ENCODE measurements around the gene RFX2. TPM values are rescaled to one million over a fixed set of nuclear protein-coding genes. Genes with fewer than 3 reads are reported as not detected.

The RFX2 gene
- total RNA-seq, 4 donors from 2014 or later = 0.31 to 10.5 (median 2.2) TPM

- ATAC-seq = no peak
- peak overlapping the region; percentile 15 to 62 (median 52) for H3K27ac ChIP-seq
- H3K4me3 ChIP-seq = no peak overlapping the region
- H3K27me3 ChIP-seq = peaks cover 0 to 2% (median 0%) of the 10 kb centered on the region in 3 donors
- in situ Hi-C loops (cut with MboI; ENCODE audit: low sequenced_read_pairs in 4 of 4) = no loop called here
- TF ChIP-seq CTCF (IDR thresholded peaks at IDR 0.05 in 4 of 5, conservative IDR thresholded peaks at IDR 0.05 in 1 of 5) = no peak
- TF ChIP-seq POLR2A (IDR thresholded peaks at IDR 0.05) = no peak
- H3K4me1 ChIP-seq = peaks cover 4 to 8% of the 10 kb centered on the region in 2 donors
- intact Hi-C loops (cut with DNase I; ENCODE audit: low total_unique reads) = no loop called here
- no peak for DNase-seq
- H3K36me3 ChIP-seq = no peaks in the 10 kb centered on the region
- no peaks in the 10 kb centered on the region for H3K9me3 ChIP-seq
Observed at GRCh38 chr19:6087074-6087571, 23.2 kb downstream of the RFX2 start.

GRCh38 chr19:6086068-6086788 lies 24.1 kb downstream of the RFX2 start:
- DNase-seq (no peak), ATAC-seq (no peak)
- intact Hi-C loops (cut with DNase I; ENCODE audit: low total_unique reads) = no loop called here
- Histone ChIP-seq H3K4me1 (peaks cover 4 to 8% of the 10 kb centered on the region in 2 donors), H3K36me3 (no peaks in the 10 kb centered on the region), H3K4me3 (no peak overlapping the region), H3K27me3 (peaks cover 0 to 2% (median 0%) of the 10 kb centered on the region in 3 donors), H3K9me3 (no peaks in the 10 kb centered on the region), H3K27ac (no peak overlapping the region)
- in situ Hi-C loops (cut with MboI; ENCODE audit: low sequenced_read_pairs in 4 of 4) = no loop called here
- no peak for TF ChIP-seq CTCF (IDR thresholded peaks at IDR 0.05 in 4 of 5, conservative IDR thresholded peaks at IDR 0.05 in 1 of 5)
- TF ChIP-seq POLR2A (IDR thresholded peaks at IDR 0.05) = no peak

GRCh38 chr19:6084821-6085220 lies 25.5 kb downstream of the RFX2 start:
- intact Hi-C loops (cut with DNase I; ENCODE audit: low total_unique reads) (no loop called here), in situ Hi-C loops (cut with MboI; ENCODE audit: low sequenced_read_pairs in 4 of 4) (no loop called here)
- DNase-seq (no peak), ATAC-seq (no peak)
- Histone ChIP-seq H3K4me1 (peaks cover 4 to 8% of the 10 kb centered on the region in 2 donors), H3K9me3 (no peaks in the 10 kb centered on the region), H3K27me3 (peaks cover 0 to 2% (median 0%) of the 10 kb centered on the region in 3 donors), H3K27ac (no peak overlapping the region), H3K4me3 (no peak overlapping the region), H3K36me3 (no peaks in the 10 kb centered on the region)
- no peak for TF ChIP-seq POLR2A (IDR thresholded peaks at IDR 0.05)
- no peak for TF ChIP-seq CTCF (IDR thresholded peaks at IDR 0.05 in 4 of 5, conservative IDR thresholded peaks at IDR 0.05 in 1 of 5)

DNA sequence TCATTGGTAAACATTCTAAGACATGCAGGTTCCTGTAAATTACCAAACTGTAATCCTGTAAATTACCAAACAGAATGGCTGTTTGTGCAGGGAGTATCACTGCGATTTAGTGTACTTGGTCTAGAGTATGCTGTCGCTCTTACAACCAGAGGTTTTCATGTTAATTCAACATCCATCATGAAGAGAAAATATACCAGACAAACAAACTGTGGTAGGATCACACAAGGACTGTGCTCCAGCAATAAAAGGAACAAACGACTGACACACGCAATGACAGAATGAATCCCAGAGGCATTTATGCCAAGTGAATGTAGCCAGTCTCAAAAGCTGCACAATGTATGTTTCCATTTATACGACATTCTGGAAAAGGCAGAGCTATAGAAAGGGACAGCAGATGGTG lies 31.2 kb downstream of the RFX2 start:
- H3K36me3 ChIP-seq = no peaks in the 10 kb centered on the region
- H3K4me1 ChIP-seq = no peaks in the 10 kb centered on the region
- in situ Hi-C loops (cut with MboI; ENCODE audit: low sequenced_read_pairs in 4 of 4) = no loop called here
- ATAC-seq (no peak), DNase-seq (no peak)
- no peak for TF ChIP-seq POLR2A (IDR thresholded peaks at IDR 0.05)
- TF ChIP-seq CTCF (IDR thresholded peaks at IDR 0.05 in 4 of 5, conservative IDR thresholded peaks at IDR 0.05 in 1 of 5) = no peak
- H3K27me3 ChIP-seq = no peaks in the 10 kb centered on the region
- intact Hi-C loops (cut with DNase I; ENCODE audit: low total_unique reads) = no loop called here
- H3K27ac ChIP-seq = no peak overlapping the region
- H3K4me3 ChIP-seq = no peak overlapping the region
- no peaks in the 10 kb centered on the region for H3K9me3 ChIP-seq

All from gastrocnemius medialis (tissue), 4 donors.